Glutamatergic neuron (in vitro differentiated cells): ENCODE results near the gene GMEB2. TPM values are rescaled to one million over a fixed set of nuclear protein-coding genes. Genes with fewer than 3 reads are reported as not detected.

Source experiments
- DNase-seq: peaks from one replicate; pipeline ENCODE4 v3.0.0; 2022
- H3K27ac Mint-ChIP-seq: one replicate; pipeline ENCODE4 v1.8.0; 2020; ENCODE audit warnings: mild to moderate bottlenecking, mixed read lengths, inconsistent platforms; ENCODE audit not compliant: unreplicated experiment
- H3K27me3 Mint-ChIP-seq: one replicate; pipeline ENCODE4 v1.8.0; 2020; ENCODE audit warnings: mild to moderate bottlenecking, moderate library complexity, mixed read lengths, inconsistent platforms; ENCODE audit not compliant: unreplicated experiment
- H3K36me3 Mint-ChIP-seq: one replicate; pipeline ENCODE4 v1.8.0; 2020; ENCODE audit warnings: mild to moderate bottlenecking, mixed read lengths, inconsistent platforms; ENCODE audit not compliant: unreplicated experiment
- H3K4me1 Mint-ChIP-seq: one replicate; pipeline ENCODE4 v1.8.0; 2020; ENCODE audit warnings: mild to moderate bottlenecking, low read depth, mixed read lengths, inconsistent platforms; ENCODE audit not compliant: unreplicated experiment
- H3K4me3 Mint-ChIP-seq: one replicate; pipeline ENCODE4 v1.8.0; 2020; ENCODE audit warnings: mild to moderate bottlenecking, mixed read lengths, inconsistent platforms; ENCODE audit not compliant: unreplicated experiment
- H3K9me3 Mint-ChIP-seq: one replicate; pipeline ENCODE4 v1.8.0; 2020; ENCODE audit warnings: mild to moderate bottlenecking, moderate library complexity, mixed read lengths, inconsistent platforms; ENCODE audit not compliant: unreplicated experiment
- total RNA-seq: library from RNA; stranded (reverse); fragmentation: NEBNext Ultra II Directional; extraction: Animal tissue kit (Norgen Biotek cat#: 25700); gene quantifications from one replicate; pipeline ENCODE4 v1.2.1, GENCODE V29; 2021; ENCODE audit not compliant: unreplicated experiment
- TF ChIP-seq, protein P1 (sequence below): fragments of 200-600 bp; sonication (generic); IDR thresholded peaks from one replicate; pipeline ENCODE4 v1.5.0; 2021; ENCODE audit not compliant: partially characterized antibody, unreplicated experiment

GMEB2 gene
- total RNA-seq, 1 donor from 2014 or later: 12.8 TPM

DNA sequence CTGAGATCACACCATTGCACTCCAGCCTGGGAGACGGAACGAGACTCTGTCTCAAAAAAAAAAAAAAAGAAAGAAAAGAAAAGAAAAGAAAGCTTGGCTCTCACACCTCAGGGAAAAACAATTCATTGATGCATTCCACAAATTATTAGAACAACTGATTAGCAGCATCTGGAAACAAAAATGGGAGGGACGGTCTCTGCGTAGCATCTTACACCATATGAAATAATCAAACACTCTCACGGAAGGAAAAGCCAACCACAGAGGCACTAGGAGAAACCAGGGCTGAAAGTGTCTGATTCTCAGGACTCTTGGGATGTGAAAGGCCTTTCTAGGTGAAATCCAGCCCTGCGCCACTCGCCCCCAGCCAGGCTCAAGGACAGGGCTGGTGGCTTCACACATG is 50.6 kb downstream of the GMEB2 start:
- Mint-ChIP-seq H3K36me3 (no peaks in the 10 kb centered on the region), H3K9me3 (peaks cover 6% of the 10 kb centered on the region), H3K4me3 (no peak overlapping the region), H3K4me1 (peaks cover 2% of the 10 kb centered on the region), H3K27ac (no peak overlapping the region), H3K27me3 (no peaks in the 10 kb centered on the region)
- no peak for DNase-seq
- TF ChIP-seq, protein P1, sequence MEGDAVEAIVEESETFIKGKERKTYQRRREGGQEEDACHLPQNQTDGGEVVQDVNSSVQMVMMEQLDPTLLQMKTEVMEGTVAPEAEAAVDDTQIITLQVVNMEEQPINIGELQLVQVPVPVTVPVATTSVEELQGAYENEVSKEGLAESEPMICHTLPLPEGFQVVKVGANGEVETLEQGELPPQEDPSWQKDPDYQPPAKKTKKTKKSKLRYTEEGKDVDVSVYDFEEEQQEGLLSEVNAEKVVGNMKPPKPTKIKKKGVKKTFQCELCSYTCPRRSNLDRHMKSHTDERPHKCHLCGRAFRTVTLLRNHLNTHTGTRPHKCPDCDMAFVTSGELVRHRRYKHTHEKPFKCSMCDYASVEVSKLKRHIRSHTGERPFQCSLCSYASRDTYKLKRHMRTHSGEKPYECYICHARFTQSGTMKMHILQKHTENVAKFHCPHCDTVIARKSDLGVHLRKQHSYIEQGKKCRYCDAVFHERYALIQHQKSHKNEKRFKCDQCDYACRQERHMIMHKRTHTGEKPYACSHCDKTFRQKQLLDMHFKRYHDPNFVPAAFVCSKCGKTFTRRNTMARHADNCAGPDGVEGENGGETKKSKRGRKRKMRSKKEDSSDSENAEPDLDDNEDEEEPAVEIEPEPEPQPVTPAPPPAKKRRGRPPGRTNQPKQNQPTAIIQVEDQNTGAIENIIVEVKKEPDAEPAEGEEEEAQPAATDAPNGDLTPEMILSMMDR: no peak

DNA sequence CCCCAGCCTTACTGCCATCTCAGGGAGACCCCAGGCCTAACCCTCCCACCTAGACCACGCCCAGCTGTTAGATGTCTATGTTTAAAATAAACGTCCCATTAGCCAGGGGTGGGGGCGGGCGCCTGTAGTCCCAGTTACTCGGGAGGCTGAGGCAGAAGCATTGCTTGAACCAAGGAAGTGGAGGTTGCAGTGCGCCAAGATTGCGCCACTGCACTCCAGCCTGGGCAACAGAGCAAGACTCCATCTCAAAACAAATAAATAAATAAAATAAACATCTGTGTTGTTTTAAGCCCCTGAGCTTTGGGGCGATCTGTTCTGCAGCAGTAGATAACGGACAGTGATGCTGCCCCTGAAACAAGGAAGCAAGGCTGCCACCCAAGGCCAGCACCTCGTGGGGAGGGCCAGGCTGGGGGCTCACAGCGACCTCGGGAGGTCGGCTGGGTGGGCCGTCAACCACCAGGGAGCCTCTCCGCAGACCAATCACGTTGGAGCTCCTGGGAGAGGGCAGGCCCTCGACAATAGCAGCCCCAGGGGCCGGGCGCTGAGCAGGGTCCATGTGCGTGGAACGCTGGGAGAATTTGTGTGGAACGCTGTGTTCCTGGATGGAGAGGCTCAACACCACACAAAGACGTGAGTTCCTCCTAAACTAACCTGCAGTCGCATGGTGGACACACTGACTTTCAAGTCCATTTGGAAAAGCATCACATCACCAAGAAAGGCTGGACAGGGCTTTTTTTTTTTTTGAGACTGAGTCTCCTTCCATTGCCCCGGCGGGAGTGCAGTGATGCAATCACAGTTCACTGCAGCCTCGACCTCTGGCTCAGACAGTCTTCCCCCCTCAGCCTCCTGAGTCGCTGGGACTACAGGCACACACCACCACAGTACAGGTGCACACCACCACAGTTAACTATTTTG is 51.8 kb downstream of the GMEB2 start:
- H3K4me3 Mint-ChIP-seq: no peak overlapping the region
- no peaks in the 10 kb centered on the region for H3K36me3 Mint-ChIP-seq
- H3K27ac Mint-ChIP-seq: no peak overlapping the region
- peaks cover 2% of the 10 kb centered on the region for H3K4me1 Mint-ChIP-seq
- no peak for DNase-seq
- H3K9me3 Mint-ChIP-seq: peaks cover 6% of the 10 kb centered on the region
- TF ChIP-seq, protein P1: no peak
- peaks cover under 1% of the 10 kb centered on the region for H3K27me3 Mint-ChIP-seq

DNA sequence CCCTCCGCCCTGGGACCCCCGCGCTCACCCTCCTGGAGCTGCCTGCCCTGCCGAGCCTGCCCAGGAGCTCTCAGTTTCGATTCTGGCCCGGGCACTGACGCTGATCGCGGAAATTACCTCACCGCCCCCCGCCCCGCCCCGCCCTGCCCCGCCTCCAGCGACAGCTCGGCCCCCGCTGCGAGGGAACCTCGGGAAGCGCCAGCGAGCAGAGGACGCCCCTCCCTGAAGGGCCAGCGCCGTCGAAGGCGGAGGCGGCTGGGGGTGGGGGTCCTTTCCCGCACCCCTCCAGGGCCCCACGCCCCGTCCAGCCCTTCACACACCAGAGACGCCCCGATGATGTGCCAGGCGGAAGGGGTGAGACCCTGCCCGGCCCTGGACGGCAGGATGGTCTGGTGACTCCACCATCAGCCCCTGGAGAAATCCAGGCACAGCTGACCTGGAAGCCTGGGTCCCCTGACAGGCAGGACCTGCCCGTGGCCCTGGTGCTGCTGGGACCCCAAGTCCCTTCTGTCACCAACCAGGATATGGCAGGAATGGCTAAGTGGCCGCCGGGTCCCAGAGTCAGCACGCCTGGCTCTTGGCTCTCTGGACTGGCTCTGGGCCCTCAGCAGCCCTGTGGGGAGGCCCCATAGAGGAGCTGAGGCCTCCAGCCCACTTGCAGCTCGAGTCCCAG is 52.6 kb downstream of the GMEB2 start, which contains the start of gene HELZ2:
Gene HELZ2, minus strand, starts transcription at position 84 of the 673 bp plus-strand sequence. CDS start 1,854 bp downstream, outside the sequence.
- Mint-ChIP-seq H3K27ac (no peak within 1 kb of the TSS), H3K4me3 (peak within 1 kb of the TSS; percentile 88), H3K4me1 (peaks cover 2% of the 10 kb centered on the region), H3K9me3 (peaks cover 6% of the 10 kb centered on the region), H3K36me3 (no peaks in the 10 kb centered on the region), H3K27me3 (peaks cover 1% of the 10 kb centered on the region)
- TF ChIP-seq, protein P1: no peak
- DNase-seq: peak; percentile 74

DNA sequence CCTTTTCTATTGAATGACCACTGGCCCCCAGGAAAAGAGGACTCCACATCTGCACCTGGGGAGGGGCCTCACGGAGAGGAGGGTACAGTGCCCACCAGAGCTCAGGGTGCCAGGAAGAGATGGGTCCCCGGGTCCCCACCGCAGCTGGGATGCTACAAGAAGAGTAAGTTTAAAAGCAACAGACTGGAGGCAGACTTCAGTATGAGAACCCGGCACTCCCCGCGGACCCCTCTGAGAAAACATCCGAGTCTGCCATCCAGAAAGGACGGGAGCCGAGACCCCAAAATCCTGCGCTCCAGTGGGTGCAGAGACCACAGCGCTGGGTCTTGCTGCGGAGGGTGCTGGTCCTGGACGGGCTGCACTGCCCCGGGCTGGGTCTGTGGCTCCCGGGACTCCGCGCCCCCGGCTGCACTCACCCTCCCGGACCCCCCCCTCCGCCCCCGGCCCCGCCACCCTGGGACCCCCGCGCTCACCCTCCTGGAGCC is 53.2 kb downstream of the GMEB2 start:
- H3K4me3 Mint-ChIP-seq: peak overlapping the region; percentile 88
- H3K9me3 Mint-ChIP-seq: peaks cover 3% of the 10 kb centered on the region
- peaks cover 1% of the 10 kb centered on the region for H3K27me3 Mint-ChIP-seq
- peaks cover 2% of the 10 kb centered on the region for H3K4me1 Mint-ChIP-seq
- no peak overlapping the region for H3K27ac Mint-ChIP-seq
- H3K36me3 Mint-ChIP-seq: no peaks in the 10 kb centered on the region
- no peak for DNase-seq
- TF ChIP-seq, protein P1: no peak
